ENCODE measurements around the gene ZCCHC8.

DNA sequence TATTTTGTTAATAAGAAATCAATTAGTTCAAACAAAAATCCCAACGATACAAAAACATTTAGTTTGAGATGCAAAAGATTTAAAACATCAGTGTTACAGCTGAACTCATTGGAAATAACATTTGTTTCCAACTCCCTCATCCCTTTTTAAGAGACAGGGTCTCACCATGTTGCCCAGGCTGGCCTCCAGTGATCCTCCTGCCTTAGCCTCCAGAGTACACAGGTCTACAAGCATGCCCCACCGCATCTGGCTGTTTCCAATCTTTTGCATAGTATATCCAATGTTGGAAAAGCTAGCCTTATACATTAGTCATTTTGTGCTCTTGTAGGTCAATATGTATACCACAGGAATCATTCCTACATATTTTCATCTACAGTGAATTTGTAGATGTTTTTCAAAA, 14.5 kb upstream of the ZCCHC8 start:
- TF ChIP-seq, protein P1, sequence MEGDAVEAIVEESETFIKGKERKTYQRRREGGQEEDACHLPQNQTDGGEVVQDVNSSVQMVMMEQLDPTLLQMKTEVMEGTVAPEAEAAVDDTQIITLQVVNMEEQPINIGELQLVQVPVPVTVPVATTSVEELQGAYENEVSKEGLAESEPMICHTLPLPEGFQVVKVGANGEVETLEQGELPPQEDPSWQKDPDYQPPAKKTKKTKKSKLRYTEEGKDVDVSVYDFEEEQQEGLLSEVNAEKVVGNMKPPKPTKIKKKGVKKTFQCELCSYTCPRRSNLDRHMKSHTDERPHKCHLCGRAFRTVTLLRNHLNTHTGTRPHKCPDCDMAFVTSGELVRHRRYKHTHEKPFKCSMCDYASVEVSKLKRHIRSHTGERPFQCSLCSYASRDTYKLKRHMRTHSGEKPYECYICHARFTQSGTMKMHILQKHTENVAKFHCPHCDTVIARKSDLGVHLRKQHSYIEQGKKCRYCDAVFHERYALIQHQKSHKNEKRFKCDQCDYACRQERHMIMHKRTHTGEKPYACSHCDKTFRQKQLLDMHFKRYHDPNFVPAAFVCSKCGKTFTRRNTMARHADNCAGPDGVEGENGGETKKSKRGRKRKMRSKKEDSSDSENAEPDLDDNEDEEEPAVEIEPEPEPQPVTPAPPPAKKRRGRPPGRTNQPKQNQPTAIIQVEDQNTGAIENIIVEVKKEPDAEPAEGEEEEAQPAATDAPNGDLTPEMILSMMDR (IDR thresholded peaks at IDR 0.05; ENCODE audit: poor library complexity, severe bottlenecking) = no peak
- no peak for TF ChIP-seq EP300 (conservative IDR thresholded peaks at IDR 0.05; ENCODE audit: poor library complexity, severe bottlenecking)
- TF ChIP-seq, protein P2, sequence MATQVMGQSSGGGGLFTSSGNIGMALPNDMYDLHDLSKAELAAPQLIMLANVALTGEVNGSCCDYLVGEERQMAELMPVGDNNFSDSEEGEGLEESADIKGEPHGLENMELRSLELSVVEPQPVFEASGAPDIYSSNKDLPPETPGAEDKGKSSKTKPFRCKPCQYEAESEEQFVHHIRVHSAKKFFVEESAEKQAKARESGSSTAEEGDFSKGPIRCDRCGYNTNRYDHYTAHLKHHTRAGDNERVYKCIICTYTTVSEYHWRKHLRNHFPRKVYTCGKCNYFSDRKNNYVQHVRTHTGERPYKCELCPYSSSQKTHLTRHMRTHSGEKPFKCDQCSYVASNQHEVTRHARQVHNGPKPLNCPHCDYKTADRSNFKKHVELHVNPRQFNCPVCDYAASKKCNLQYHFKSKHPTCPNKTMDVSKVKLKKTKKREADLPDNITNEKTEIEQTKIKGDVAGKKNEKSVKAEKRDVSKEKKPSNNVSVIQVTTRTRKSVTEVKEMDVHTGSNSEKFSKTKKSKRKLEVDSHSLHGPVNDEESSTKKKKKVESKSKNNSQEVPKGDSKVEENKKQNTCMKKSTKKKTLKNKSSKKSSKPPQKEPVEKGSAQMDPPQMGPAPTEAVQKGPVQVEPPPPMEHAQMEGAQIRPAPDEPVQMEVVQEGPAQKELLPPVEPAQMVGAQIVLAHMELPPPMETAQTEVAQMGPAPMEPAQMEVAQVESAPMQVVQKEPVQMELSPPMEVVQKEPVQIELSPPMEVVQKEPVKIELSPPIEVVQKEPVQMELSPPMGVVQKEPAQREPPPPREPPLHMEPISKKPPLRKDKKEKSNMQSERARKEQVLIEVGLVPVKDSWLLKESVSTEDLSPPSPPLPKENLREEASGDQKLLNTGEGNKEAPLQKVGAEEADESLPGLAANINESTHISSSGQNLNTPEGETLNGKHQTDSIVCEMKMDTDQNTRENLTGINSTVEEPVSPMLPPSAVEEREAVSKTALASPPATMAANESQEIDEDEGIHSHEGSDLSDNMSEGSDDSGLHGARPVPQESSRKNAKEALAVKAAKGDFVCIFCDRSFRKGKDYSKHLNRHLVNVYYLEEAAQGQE (IDR thresholded peaks at IDR 0.05; ENCODE audit: borderline replicate concordance) = no peak
